A673 (cell line): ENCODE measurements around the gene SRGAP1. TPM values are rescaled to one million over a fixed set of nuclear protein-coding genes. Genes with fewer than 3 reads are reported as not detected.

Experiments
- BruUV-seq: library from RNA; stranded (reverse); fragments of 400-500 nt; replicated peaks from 2 replicates; lab custom pipeline; 2021; lab: Mats Ljungman, UMichigan
- CTCF ChIA-PET: fragments of 300-600 bp; sonication (Branson Sonifier 250); formaldehyde crosslinking; loops from one replicate; lab custom pipeline; 2022; ENCODE audit warnings: antibody characterized with exemption; lab: Charles Lee
- POLR2A ChIA-PET: fragments of 300-600 bp; sonication (Branson Sonifier 250); formaldehyde crosslinking; loops from one replicate; lab custom pipeline; 2022; ENCODE audit warnings: antibody characterized with exemption; ENCODE audit not compliant: low non-redundant PET; lab: Charles Lee
- DNase-seq: peaks from one replicate; pipeline ENCODE4 v3.0.0-alpha.2; 2015; ENCODE audit warnings: low spot score
- H3K27ac ChIP-seq: fragments of 200-600 bp; sonication (generic); 2 replicates; pipeline ENCODE4 v1.5.1; 2016; ENCODE audit warnings: mixed run types, low read depth, mild to moderate bottlenecking, mixed read lengths, antibody characterized with exemption, low read length; ENCODE audit not compliant: poor library complexity, severe bottlenecking
- H3K27me3 ChIP-seq: fragments of 200-600 bp; sonication (generic); replicated peaks from 2 replicates; pipeline ENCODE4 v1.6.1; 2017; ENCODE audit warnings: mixed run types, low read depth, mild to moderate bottlenecking, mixed read lengths, antibody characterized with exemption, low read length; ENCODE audit not compliant: insufficient read depth, poor library complexity
- H3K36me3 ChIP-seq: fragments of 200-600 bp; sonication (generic); 2 replicates; pipeline ENCODE4 v1.6.1; 2016; ENCODE audit warnings: mixed run types, mild to moderate bottlenecking, mixed read lengths, antibody characterized with exemption, low read length; ENCODE audit not compliant: insufficient read depth, poor library complexity, severe bottlenecking
- H3K4me1 ChIP-seq: fragments of 200-600 bp; sonication (generic); 2 replicates; pipeline ENCODE4 v1.6.1; 2017; ENCODE audit warnings: mixed run types, mild to moderate bottlenecking, mixed read lengths, antibody characterized with exemption, low read length; ENCODE audit not compliant: insufficient read depth, poor library complexity, severe bottlenecking
- H3K4me3 ChIP-seq: fragments of 200-600 bp; sonication (generic); 2 replicates; pipeline ENCODE4 v1.5.1; 2016; ENCODE audit warnings: low read depth, mixed run types, mild to moderate bottlenecking, mixed read lengths, low read length; ENCODE audit not compliant: poor library complexity, severe bottlenecking
- H3K9me3 ChIP-seq: fragments of 200-600 bp; sonication (generic); 2 replicates; pipeline ENCODE4 v1.6.1; 2016; ENCODE audit warnings: mixed run types, low read depth, mild to moderate bottlenecking, mixed read lengths, antibody characterized with exemption, low read length; ENCODE audit not compliant: poor library complexity, severe bottlenecking
- EZH2 ChIP-seq: fragments of 200-600 bp; sonication (generic); IDR thresholded peaks from 2 replicates; pipeline ENCODE4 v1.6.1; 2017; ENCODE audit warnings: borderline replicate concordance, low read depth, mild to moderate bottlenecking, mixed read lengths, antibody characterized with exemption, low read length; ENCODE audit not compliant: poor library complexity, severe bottlenecking
- intact Hi-C: fragments of 100-400 bp; cut with micrococcal nuclease; formaldehyde crosslinking; loops from one replicate; pipeline ENCODE4 v1.10.0; 2022; ENCODE audit not compliant: unreplicated experiment
- total RNA-seq: library from RNA; stranded (reverse); gene quantifications from 2 replicates; pipeline ENCODE4 v1.2.3, GENCODE V29; 2021
- TF ChIP-seq, protein P1 (sequence below): fragments of 300-800, 200-600 bp; sonication (generic); conservative IDR thresholded peaks from 2 replicates; pipeline ENCODE4 v1.5.1; 2017; ENCODE audit warnings: low read depth, mild to moderate bottlenecking, antibody characterized with exemption, low read length, moderate library complexity, mixed read lengths

The SRGAP1 gene
- total RNA-seq, 1 experiment from 2014 or later: 9.7 TPM

DNA sequence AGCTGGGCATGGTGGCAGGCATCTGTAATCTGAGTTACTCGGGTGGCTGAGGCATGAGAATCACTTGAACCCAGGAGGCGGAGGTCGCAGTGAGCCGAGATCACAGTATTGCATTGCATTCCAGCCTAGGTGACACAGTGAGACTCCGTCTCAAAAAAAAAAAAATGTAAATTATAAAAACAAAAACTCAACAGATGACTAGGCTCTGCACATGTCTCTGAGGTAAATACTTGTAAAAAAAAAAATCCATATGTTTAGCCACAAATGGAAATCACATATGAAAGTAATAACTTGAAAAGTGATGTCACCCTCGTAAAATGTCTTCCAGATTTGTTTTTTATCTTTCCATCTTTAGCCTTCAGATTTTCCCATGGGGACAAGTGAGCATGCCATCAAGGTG, 292.6 kb downstream of the SRGAP1 start:
- BruUV-seq: no TSS peak
- DNase-seq: no peak
- Histone ChIP-seq H3K27ac (no peak overlapping the region), H3K4me3 (no peak overlapping the region), H3K27me3 (no peaks in the 10 kb centered on the region), H3K9me3 (no peaks in the 10 kb centered on the region), H3K36me3 (no peaks in the 10 kb centered on the region), H3K4me1 (no peaks in the 10 kb centered on the region)
- TF ChIP-seq, protein P1, sequence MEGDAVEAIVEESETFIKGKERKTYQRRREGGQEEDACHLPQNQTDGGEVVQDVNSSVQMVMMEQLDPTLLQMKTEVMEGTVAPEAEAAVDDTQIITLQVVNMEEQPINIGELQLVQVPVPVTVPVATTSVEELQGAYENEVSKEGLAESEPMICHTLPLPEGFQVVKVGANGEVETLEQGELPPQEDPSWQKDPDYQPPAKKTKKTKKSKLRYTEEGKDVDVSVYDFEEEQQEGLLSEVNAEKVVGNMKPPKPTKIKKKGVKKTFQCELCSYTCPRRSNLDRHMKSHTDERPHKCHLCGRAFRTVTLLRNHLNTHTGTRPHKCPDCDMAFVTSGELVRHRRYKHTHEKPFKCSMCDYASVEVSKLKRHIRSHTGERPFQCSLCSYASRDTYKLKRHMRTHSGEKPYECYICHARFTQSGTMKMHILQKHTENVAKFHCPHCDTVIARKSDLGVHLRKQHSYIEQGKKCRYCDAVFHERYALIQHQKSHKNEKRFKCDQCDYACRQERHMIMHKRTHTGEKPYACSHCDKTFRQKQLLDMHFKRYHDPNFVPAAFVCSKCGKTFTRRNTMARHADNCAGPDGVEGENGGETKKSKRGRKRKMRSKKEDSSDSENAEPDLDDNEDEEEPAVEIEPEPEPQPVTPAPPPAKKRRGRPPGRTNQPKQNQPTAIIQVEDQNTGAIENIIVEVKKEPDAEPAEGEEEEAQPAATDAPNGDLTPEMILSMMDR: no peak
- TF ChIP-seq EZH2: no peak
- intact Hi-C loops: no loop called here
- ChIA-PET POLR2A (no interaction called here), CTCF (no interaction called here)

DNA sequence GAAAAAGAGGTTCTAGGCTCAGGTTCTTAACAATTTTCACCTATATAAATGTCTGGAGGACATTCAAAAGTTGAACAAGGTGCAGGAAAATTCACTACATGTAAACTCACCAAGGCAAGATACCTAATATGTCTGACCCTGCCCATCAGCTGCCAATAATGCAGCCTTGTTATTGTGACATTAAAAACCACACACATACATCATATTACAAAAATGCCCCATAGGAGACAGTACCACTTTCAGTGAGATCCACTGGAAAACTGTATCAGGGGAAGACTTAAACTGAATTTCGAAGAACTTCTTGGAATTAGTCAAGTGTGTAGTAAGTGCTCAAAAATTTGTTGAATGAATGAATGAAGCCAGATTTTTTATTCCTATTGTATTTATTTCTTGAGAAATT, 294.5 kb downstream of the SRGAP1 start:
- DNase-seq: no peak
- BruUV-seq: no TSS peak
- H3K4me3 ChIP-seq: no peak overlapping the region
- H3K27me3 ChIP-seq: no peaks in the 10 kb centered on the region
- no peaks in the 10 kb centered on the region for H3K4me1 ChIP-seq
- intact Hi-C loops: no loop called here
- H3K27ac ChIP-seq: no peak overlapping the region
- ChIA-PET POLR2A (no interaction called here), CTCF (no interaction called here)
- TF ChIP-seq EZH2: no peak
- TF ChIP-seq, protein P1: no peak
- H3K9me3 ChIP-seq: no peaks in the 10 kb centered on the region
- H3K36me3 ChIP-seq: no peaks in the 10 kb centered on the region

DNA sequence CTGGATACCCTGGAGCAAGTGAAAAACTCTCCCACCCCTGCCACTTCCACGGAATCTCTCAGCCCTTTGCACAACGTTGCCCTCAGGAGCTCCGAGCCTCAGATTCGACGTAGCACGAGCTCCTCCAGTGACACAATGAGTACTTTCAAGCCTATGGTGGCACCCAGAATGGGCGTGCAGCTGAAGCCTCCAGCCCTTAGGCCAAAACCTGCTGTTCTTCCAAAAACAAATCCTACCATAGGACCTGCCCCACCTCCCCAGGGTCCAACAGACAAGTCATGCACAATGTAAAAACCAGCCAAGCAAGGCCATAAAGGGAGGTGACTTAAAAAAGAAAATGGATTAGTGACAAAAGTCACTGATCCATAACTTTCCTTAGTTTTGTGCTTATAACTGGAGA, 297.9 kb downstream of the SRGAP1 start:
- intact Hi-C loops: no loop called here
- Histone ChIP-seq H3K9me3 (no peaks in the 10 kb centered on the region), H3K36me3 (no peaks in the 10 kb centered on the region), H3K4me3 (no peak overlapping the region), H3K27ac (no peak overlapping the region), H3K4me1 (no peaks in the 10 kb centered on the region), H3K27me3 (no peaks in the 10 kb centered on the region)
- POLR2A ChIA-PET: interaction anchor here (0.6 kb wide), 1 partner anchor 176 kb away, joined by 5 read pairs; no protein-coding TSS in a partner anchor
- no TSS peak for BruUV-seq
- TF ChIP-seq, protein P1: no peak
- no peak for TF ChIP-seq EZH2
- CTCF ChIA-PET: no interaction called here
- DNase-seq: no peak
